LNCAP (cell line): ENCODE measurements around the gene TUT4.

ENCODE experiments used
- CTCF ChIP-seq: fragments of 450-650 bp; IDR thresholded peaks from 2 replicates; pipeline ENCODE4 v1.5.1; 2017; ENCODE audit warnings: mild to moderate bottlenecking

The TUT4 gene

GRCh38 chr1:52544665-52545525, 8.0 kb downstream of the TUT4 start:
- TF ChIP-seq CTCF, result no peak

GRCh38 chr1:52542085-52542688, 10.7 kb downstream of the TUT4 start:
- no peak for TF ChIP-seq CTCF

GRCh38 chr1:52534928-52535764, 17.7 kb downstream of the TUT4 start:
- no peak for TF ChIP-seq CTCF

- TF ChIP-seq CTCF, result no peak
These were observed 19.2 kb downstream of the TUT4 start for GRCh38 chr1:52533713-52534112.

- no peak for TF ChIP-seq CTCF
These were observed 20.1 kb downstream of the TUT4 start for GRCh38 chr1:52532731-52533327.

- TF ChIP-seq CTCF, result no peak
These were observed 20.6 kb downstream of the TUT4 start for GRCh38 chr1:52532247-52532646.

GRCh38 chr1:52531249-52531872, 21.5 kb downstream of the TUT4 start:
- no peak for TF ChIP-seq CTCF
